Measurements from ENCODE around the gene PCYT2.

PCYT2 gene

GRCh38 chr17:81905424-81905875 lies 5.7 kb downstream of the PCYT2 start:
- Histone ChIP-seq H3K9me3 (ENCODE audit: control insufficient read depth, insufficient read depth, low read length) (no peaks in the 10 kb centered on the region), H3K9ac (ENCODE audit: low read depth, low read length) (no peak overlapping the region), H3K36me3 (ENCODE audit: insufficient read depth, low read length) (no peaks in the 10 kb centered on the region), H3K4me1 (ENCODE audit: insufficient read depth, low read length) (peaks cover 4% of the 10 kb centered on the region; the same call in 1 of the 2 replicates)

DNA sequence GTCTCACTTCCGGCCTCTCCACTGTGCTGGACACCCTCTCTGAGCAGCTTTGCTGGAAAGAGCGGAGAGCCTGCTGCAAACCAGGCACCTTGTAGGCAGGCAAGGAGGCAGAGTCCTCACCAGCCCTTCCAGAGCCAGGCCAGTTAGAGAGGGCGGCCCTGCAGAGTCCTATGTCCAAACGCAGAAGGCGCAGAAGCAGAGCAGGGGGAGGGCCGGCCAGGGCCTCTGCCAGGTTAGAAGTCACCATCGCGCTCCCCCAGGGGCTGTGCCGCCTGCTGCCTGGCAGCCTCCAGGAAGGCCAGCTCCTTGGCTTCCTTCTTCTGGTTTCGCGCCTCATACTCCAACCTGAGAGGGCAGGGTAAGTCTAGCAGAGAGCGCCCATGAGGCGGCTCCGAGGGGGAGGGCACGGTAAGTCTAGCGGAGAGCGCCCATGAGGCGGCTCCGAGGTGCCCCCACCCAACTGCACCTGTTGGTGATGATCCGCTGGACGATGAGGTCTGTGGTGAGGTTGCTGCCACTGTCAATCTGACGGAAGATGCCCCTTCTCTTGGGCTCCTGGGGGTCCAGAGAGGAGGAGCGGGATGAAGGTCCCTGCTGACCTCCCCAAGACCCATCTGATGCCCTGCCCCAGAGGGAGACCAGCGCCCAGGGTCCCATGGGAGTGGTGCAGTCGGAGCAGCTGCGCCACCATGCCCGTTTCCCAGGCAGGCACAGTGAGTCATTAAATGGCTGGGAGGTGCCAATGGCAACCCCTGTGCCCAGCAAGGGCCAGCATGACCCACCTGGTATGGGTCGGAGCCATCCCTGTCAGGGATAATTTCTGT lies 6.4 kb downstream of the PCYT2 start:
- no peaks in the 10 kb centered on the region for H3K9me3 ChIP-seq (ENCODE audit: control insufficient read depth, insufficient read depth, low read length)
- no peaks in the 10 kb centered on the region for H3K36me3 ChIP-seq (ENCODE audit: insufficient read depth, low read length)
- H3K4me1 ChIP-seq (ENCODE audit: insufficient read depth, low read length): no peaks in the 10 kb centered on the region; the same call in 1 of the 2 replicates
- H3K9ac ChIP-seq (ENCODE audit: low read depth, low read length): no peak overlapping the region

GRCh38 chr17:81903896-81904599 lies 7.2 kb downstream of the PCYT2 start:
- H3K36me3 ChIP-seq (ENCODE audit: insufficient read depth, low read length): no peaks in the 10 kb centered on the region
- no peaks in the 10 kb centered on the region; the same call in 1 of the 2 replicates for H3K4me1 ChIP-seq (ENCODE audit: insufficient read depth, low read length)
- no peak overlapping the region for H3K9ac ChIP-seq (ENCODE audit: low read depth, low read length)
- no peaks in the 10 kb centered on the region for H3K9me3 ChIP-seq (ENCODE audit: control insufficient read depth, insufficient read depth, low read length)

- no peaks in the 10 kb centered on the region for H3K9me3 ChIP-seq (ENCODE audit: control insufficient read depth, insufficient read depth, low read length)
- no peak overlapping the region for H3K9ac ChIP-seq (ENCODE audit: low read depth, low read length)
- H3K36me3 ChIP-seq (ENCODE audit: insufficient read depth, low read length): no peaks in the 10 kb centered on the region
- H3K4me1 ChIP-seq (ENCODE audit: insufficient read depth, low read length): no peaks in the 10 kb centered on the region; the same call in 1 of the 2 replicates
Measured at GRCh38 chr17:81903415-81903831, 7.8 kb downstream of the PCYT2 start.

DNA sequence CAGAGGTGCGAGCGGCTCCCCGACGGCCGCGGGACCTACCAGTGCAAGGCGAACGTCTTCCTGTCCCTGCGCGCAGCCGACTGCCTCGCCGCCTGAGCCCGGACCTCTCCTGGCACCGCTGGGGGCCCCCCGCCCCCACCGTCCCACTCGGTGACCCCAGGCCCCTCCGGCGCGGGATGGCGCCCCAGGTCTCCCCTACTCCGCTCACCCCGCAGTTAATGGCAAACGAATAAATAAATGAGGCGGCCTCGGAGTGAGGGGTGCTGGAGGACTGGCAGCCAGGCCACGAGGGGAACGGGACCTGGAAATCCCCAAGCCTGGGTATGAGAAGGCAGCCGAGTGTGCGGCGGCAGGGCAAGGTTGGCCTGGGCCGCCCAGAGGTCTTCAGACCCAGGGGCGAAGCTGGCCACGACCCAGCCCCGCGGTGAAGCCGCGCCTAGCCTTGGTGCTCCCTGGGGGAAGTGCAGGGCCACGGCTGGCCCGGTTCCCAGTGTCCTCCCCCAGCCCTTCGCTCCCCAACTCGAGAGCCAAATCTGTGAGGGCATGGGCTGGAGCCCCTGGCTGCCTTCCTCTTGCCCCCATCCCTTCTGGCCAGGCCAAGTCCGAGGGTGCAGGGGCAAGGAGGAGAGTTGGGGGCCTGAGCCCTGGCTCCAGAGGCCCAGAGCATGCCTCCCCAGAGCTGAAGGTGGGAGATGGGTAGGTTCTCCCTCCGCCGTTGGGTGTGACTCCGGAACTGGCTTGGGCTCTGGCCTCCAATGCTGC lies 8.4 kb downstream of the PCYT2 start:
- H3K9me3 ChIP-seq (ENCODE audit: control insufficient read depth, insufficient read depth, low read length): no peaks in the 10 kb centered on the region
- peak overlapping the region; percentile 42; the same call in 1 of the 2 replicates for H3K9ac ChIP-seq (ENCODE audit: low read depth, low read length)
- H3K4me1 ChIP-seq (ENCODE audit: insufficient read depth, low read length): no peaks in the 10 kb centered on the region; the same call in 1 of the 2 replicates
- H3K36me3 ChIP-seq (ENCODE audit: insufficient read depth, low read length): 0 out of 2 replicates have a peak, but pooled peaks cover 3% of the 10 kb centered on the region

GRCh38 chr17:81902023-81902652 lies 9.1 kb downstream of the PCYT2 start, which contains the start of gene NPB:
Gene NPB (plus strand): TSS chr17:81902238. CDS start chr17:81902278, 40 bp downstream.
- Histone ChIP-seq H3K9me3 (ENCODE audit: control insufficient read depth, insufficient read depth, low read length) (no peaks in the 10 kb centered on the region), H3K36me3 (ENCODE audit: insufficient read depth, low read length) (0 out of 2 replicates have a peak, but pooled peaks cover 6% of the 10 kb centered on the region), H3K4me1 (ENCODE audit: insufficient read depth, low read length) (no peaks in the 10 kb centered on the region; the same call in 1 of the 2 replicates), H3K9ac (ENCODE audit: low read depth, low read length) (peak within 1 kb of the TSS; percentile 42; the same call in 1 of the 2 replicates)

DNA sequence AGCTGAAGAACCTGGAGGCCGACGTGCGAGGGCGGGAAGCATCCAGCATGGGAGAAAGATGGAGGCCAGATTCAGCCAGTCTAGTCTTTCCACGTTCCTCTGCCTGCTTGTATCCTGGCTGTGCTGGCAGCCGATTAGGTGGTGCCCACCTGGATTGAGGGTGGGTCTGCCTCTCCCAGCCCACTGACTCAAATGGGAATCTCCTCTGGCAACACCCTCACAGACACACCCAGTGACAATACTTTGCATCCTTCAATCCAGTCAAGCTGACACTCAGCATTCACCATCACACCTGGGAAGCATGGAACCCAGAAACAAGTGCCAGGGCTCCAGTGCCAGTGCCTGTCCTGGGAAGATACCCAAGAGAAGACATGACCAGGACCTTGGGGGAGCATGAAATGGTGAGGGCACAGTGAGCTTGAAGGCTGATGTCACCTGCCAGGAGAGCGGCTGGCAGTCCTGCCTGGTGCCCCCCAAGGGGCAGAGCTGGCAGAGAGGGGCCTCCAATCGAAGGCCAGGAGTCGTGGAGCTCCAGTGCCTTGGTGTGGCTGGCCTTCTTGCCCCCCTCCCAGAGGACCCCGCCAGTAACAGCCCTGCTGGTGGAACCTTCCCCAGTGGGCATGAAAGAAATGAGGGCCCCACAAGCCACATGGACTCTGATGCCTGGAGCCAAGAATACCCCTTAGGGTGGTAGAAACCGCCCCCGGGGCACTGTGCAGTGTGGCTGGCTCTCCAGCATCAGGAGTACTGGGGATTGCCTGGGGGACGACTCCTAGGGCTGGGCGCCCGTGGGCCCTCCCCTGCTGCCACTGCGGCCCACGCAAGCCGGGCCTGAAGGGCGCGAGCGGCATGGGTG lies 9.8 kb downstream of the PCYT2 start:
- H3K4me1 ChIP-seq (ENCODE audit: insufficient read depth, low read length): no peaks in the 10 kb centered on the region; the same call in 1 of the 2 replicates
- peaks cover 7% of the 10 kb centered on the region; the same call in 1 of the 2 replicates for H3K36me3 ChIP-seq (ENCODE audit: insufficient read depth, low read length)
- H3K9ac ChIP-seq (ENCODE audit: low read depth, low read length): peak overlapping the region; percentile 42; the same call in 1 of the 2 replicates
- H3K9me3 ChIP-seq (ENCODE audit: control insufficient read depth, insufficient read depth, low read length): no peaks in the 10 kb centered on the region

- no peak overlapping the region for H3K9ac ChIP-seq (ENCODE audit: low read depth, low read length)
- H3K4me1 ChIP-seq (ENCODE audit: insufficient read depth, low read length): no peaks in the 10 kb centered on the region; the same call in 1 of the 2 replicates
- H3K36me3 ChIP-seq (ENCODE audit: insufficient read depth, low read length): peaks cover 11% of the 10 kb centered on the region; the same call in 1 of the 2 replicates
- no peaks in the 10 kb centered on the region for H3K9me3 ChIP-seq (ENCODE audit: control insufficient read depth, insufficient read depth, low read length)
Measured at GRCh38 chr17:81900181-81900820, 10.9 kb downstream of the PCYT2 start.

DNA sequence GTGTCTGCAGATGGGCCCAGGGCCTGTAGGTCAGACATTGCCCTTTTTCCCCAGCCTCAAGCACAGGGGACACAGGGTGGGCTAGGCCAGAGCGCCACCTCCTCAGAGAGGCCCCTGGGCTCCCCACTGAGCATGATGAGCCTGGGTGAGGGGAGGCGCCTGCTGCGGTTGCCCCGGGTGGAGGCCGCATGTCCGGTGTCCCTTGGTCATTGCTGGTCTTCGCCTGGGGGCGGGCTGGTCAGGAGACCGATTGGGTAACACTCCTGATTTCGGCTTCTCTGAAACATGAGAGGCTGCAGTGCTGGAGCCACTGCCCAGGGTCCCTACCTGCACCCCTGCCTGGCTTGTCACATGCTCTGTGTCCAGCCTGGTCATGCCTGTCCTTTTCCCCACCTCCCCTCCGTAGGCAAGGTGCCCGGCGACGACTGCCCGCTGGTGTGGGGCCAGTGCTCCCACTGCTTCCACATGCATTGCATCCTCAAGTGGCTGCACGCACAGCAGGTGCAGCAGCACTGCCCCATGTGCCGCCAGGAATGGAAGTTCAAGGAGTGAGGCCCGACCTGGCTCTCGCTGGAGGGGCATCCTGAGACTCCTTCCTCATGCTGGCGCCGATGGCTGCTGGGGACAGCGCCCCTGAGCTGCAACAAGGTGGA lies 11.6 kb downstream of the PCYT2 start:
- no peak overlapping the region for H3K9ac ChIP-seq (ENCODE audit: low read depth, low read length)
- peaks cover 14% of the 10 kb centered on the region; the same call in 1 of the 2 replicates for H3K36me3 ChIP-seq (ENCODE audit: insufficient read depth, low read length)
- no peaks in the 10 kb centered on the region; the same call in 1 of the 2 replicates for H3K4me1 ChIP-seq (ENCODE audit: insufficient read depth, low read length)
- no peaks in the 10 kb centered on the region for H3K9me3 ChIP-seq (ENCODE audit: control insufficient read depth, insufficient read depth, low read length)

GRCh38 chr17:81898885-81899284 lies 12.3 kb downstream of the PCYT2 start:
- no peaks in the 10 kb centered on the region; the same call in 1 of the 2 replicates for H3K4me1 ChIP-seq (ENCODE audit: insufficient read depth, low read length)
- H3K9me3 ChIP-seq (ENCODE audit: control insufficient read depth, insufficient read depth, low read length): no peaks in the 10 kb centered on the region
- no peak overlapping the region for H3K9ac ChIP-seq (ENCODE audit: low read depth, low read length)
- H3K36me3 ChIP-seq (ENCODE audit: insufficient read depth, low read length): peaks cover 18% of the 10 kb centered on the region; the same call in 1 of the 2 replicates

GRCh38 chr17:81898029-81898866 lies 13.0 kb downstream of the PCYT2 start:
- H3K9me3 ChIP-seq (ENCODE audit: control insufficient read depth, insufficient read depth, low read length): no peaks in the 10 kb centered on the region
- H3K4me1 ChIP-seq (ENCODE audit: insufficient read depth, low read length): no peaks in the 10 kb centered on the region; the same call in 1 of the 2 replicates
- H3K9ac ChIP-seq (ENCODE audit: low read depth, low read length): no peak overlapping the region
- H3K36me3 ChIP-seq (ENCODE audit: insufficient read depth, low read length): peaks cover 18% of the 10 kb centered on the region; the same call in 1 of the 2 replicates
